OCI-LY7 (cell line): ENCODE data around the gene ALK.

Source experiments
- CTCF ChIP-seq: fragments of 200-600 bp; sonication (generic); conservative IDR thresholded peaks from 2 replicates; pipeline ENCODE4 v1.5.1; 2014; ENCODE audit warnings: mild to moderate bottlenecking, antibody characterized with exemption, low read length, moderate library complexity, mixed read lengths
- EZH2phosphoT487 ChIP-seq: fragments of 200-600 bp; sonication (generic); IDR thresholded peaks from 2 replicates; pipeline ENCODE4 v1.6.1; 2018; ENCODE audit warnings: low read depth, borderline replicate concordance, mild to moderate bottlenecking, mixed run types, antibody characterized with exemption, low read length, moderate library complexity, mixed read lengths

GRCh38 chr2:29363111-29363510 lies 558.3 kb downstream of the ALK start:
- no peak for TF ChIP-seq EZH2phosphoT487
- no peak for TF ChIP-seq CTCF
